ENCODE data around the gene PITPNC1. TPM values are rescaled to one million over a fixed set of nuclear protein-coding genes. Genes with fewer than 3 reads are reported as not detected.

PITPNC1 gene
- total and polyA plus RNA-seq, 2 of the 13 experiments (the other 11 are each of a cell fraction or from before 2014, with no cell fraction given), result 4.1 to 5.7 TPM

DNA sequence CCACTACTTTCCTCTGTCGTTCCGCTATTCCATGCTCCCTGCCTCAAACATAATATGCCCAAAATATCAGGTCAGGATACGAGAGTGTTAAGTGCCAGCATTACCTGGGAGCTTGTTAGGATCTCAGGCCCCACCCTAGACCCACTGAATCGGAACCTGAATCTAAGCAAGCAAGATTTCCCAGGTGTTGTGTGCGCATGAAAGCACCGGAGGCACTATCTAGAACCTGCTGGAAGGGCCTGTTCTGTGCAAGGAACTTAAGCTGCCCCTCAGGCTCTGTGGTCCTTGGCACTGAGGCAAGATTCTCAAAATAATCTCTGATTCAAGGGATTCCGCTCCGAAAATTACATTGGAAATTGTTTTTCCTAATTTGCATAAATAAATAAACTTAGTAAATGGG, 233.0 kb downstream of the PITPNC1 start:
- POLR2A ChIA-PET, result no interaction called here
- Histone ChIP-seq H3K79me2 (ENCODE audit: insufficient read depth, low read length) (no peaks in the 10 kb centered on the region), H3K27me3 (ENCODE audit: control insufficient read depth in 1 of 2, insufficient read depth in 2 of 2, low read length in 2 of 2) (no peaks in the 10 kb centered on the region; a peak in 1 of 5 replicates), H3K9me3 (ENCODE audit: low read length) (no peaks in the 10 kb centered on the region), H4K20me1 (ENCODE audit: insufficient read depth, low read length) (no peaks in the 10 kb centered on the region), H3K4me3 (replicated peaks in 1 of 3; ENCODE audit: insufficient read depth in 1 of 3, low read depth in 2 of 3, low read length in 3 of 3) (no peak overlapping the region), H3K27ac (ENCODE audit: extremely low read length, insufficient read depth, low read length) (no peak overlapping the region), H3K4me2 (ENCODE audit: low read depth, low read length) (no peak overlapping the region), H2AFZ (ENCODE audit: low read length) (no peak overlapping the region), H3K36me3 (replicated peaks in 1 of 2; ENCODE audit: control insufficient read depth in 1 of 2, insufficient read depth in 2 of 2, low read length in 2 of 2) (no peaks in the 10 kb centered on the region), H3K4me1 (ENCODE audit: insufficient read depth, low read length) (no peaks in the 10 kb centered on the region), H3K9ac (ENCODE audit: insufficient read depth, low read depth, low read length) (no peak overlapping the region)
- intact Hi-C loops (cut with micrococcal nuclease; ENCODE audit: unreplicated experiment) (no loop called here), in situ Hi-C loops (cut with HindIII; ENCODE audit: extremely low pct_ligation_motif_present, low pct_unique_long_range_greater_than_20kb) (no loop called here)
- FAIRE-seq (no peak), ATAC-seq (no peak), DNase-seq (ENCODE audit: low spot score) (no peak)
- TF ChIP-seq, protein P1, sequence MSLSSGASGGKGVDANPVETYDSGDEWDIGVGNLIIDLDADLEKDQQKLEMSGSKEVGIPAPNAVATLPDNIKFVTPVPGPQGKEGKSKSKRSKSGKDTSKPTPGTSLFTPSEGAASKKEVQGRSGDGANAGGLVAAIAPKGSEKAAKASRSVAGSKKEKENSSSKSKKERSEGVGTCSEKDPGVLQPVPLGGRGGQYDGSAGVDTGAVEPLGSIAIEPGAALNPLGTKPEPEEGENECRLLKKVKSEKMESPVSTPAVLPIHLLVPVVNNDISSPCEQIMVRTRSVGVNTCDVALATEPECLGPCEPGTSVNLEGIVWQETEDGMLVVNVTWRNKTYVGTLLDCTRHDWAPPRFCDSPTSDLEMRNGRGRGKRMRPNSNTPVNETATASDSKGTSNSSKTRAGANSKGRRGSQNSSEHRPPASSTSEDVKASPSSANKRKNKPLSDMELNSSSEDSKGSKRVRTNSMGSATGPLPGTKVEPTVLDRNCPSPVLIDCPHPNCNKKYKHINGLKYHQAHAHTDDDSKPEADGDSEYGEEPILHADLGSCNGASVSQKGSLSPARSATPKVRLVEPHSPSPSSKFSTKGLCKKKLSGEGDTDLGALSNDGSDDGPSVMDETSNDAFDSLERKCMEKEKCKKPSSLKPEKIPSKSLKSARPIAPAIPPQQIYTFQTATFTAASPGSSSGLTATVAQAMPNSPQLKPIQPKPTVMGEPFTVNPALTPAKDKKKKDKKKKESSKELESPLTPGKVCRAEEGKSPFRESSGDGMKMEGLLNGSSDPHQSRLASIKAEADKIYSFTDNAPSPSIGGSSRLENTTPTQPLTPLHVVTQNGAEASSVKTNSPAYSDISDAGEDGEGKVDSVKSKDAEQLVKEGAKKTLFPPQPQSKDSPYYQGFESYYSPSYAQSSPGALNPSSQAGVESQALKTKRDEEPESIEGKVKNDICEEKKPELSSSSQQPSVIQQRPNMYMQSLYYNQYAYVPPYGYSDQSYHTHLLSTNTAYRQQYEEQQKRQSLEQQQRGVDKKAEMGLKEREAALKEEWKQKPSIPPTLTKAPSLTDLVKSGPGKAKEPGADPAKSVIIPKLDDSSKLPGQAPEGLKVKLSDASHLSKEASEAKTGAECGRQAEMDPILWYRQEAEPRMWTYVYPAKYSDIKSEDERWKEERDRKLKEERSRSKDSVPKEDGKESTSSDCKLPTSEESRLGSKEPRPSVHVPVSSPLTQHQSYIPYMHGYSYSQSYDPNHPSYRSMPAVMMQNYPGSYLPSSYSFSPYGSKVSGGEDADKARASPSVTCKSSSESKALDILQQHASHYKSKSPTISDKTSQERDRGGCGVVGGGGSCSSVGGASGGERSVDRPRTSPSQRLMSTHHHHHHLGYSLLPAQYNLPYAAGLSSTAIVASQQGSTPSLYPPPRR (CRISPR knock-in tag; IDR thresholded peaks at IDR 0.05; ENCODE audit: borderline replicate concordance), result no peak
- no peak for TF ChIP-seq ZNF776 (CRISPR knock-in tag; IDR thresholded peaks at IDR 0.05)
- TF ChIP-seq, protein P2, sequence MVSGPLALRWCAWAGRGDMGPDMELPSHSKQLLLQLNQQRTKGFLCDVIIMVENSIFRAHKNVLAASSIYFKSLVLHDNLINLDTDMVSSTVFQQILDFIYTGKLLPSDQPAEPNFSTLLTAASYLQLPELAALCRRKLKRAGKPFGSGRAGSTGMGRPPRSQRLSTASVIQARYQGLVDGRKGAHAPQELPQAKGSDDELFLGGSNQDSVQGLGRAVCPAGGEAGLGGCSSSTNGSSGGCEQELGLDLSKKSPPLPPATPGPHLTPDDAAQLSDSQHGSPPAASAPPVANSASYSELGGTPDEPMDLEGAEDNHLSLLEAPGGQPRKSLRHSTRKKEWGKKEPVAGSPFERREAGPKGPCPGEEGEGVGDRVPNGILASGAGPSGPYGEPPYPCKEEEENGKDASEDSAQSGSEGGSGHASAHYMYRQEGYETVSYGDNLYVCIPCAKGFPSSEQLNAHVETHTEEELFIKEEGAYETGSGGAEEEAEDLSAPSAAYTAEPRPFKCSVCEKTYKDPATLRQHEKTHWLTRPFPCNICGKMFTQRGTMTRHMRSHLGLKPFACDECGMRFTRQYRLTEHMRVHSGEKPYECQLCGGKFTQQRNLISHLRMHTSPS (CRISPR knock-in tag; IDR thresholded peaks at IDR 0.05; ENCODE audit: low read depth), result no peak
- no peak for TF ChIP-seq MTA3 (CRISPR knock-in tag; IDR thresholded peaks at IDR 0.05)
- no peak for TF ChIP-seq YY1 (IDR thresholded peaks at IDR 0.05; ENCODE audit: insufficient read depth, insufficient replicate concordance, low read depth, low read length)
- no peak for TF ChIP-seq ZNF251 (CRISPR knock-in tag; IDR thresholded peaks at IDR 0.05)
- TF ChIP-seq PRPF4 (IDR thresholded peaks at IDR 0.05; ENCODE audit: low read depth, low read length, poor library complexity, severe bottlenecking), result no peak
- TF ChIP-seq, protein P3, sequence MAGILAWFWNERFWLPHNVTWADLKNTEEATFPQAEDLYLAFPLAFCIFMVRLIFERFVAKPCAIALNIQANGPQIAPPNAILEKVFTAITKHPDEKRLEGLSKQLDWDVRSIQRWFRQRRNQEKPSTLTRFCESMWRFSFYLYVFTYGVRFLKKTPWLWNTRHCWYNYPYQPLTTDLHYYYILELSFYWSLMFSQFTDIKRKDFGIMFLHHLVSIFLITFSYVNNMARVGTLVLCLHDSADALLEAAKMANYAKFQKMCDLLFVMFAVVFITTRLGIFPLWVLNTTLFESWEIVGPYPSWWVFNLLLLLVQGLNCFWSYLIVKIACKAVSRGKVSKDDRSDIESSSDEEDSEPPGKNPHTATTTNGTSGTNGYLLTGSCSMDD (CRISPR knock-in tag; IDR thresholded peaks at IDR 0.05), result no peak
- TF ChIP-seq, protein P4, sequence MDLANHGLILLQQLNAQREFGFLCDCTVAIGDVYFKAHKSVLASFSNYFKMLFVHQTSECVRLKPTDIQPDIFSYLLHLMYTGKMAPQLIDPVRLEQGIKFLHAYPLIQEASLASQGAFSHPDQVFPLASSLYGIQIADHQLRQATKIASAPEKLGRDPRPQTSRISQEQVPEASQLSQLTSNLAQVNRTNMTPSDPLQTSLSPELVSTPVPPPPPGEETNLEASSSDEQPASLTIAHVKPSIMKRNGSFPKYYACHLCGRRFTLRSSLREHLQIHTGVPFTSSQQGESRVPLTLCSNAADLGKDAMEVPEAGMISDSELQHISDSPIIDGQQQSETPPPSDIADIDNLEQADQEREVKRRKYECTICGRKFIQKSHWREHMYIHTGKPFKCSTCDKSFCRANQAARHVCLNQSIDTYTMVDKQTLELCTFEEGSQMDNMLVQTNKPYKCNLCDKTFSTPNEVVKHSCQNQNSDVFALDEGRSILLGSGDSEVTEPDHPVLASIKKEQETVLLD (CRISPR knock-in tag; IDR thresholded peaks at IDR 0.05; ENCODE audit: low read depth), result no peak
- CTCF ChIA-PET (ENCODE audit: low intra/inter-chr PET ratio, low total read pairs), result no interaction called here
- 84% methylated on average over 8 of the region's 8 CpGs for WGBS (ENCODE audit: low lambda C conversion rate)
- BruUV-seq (replicated peaks), result no TSS peak
